GM18526 (cell line): Measurements from ENCODE around the gene TMPRSS12.

Experiments used
- POLR2A ChIP-seq: IDR thresholded peaks from 3 replicates; pipeline ENCODE4 v1.6.1; 2011; ENCODE audit not compliant: insufficient read length; ENCODE audit errors: extremely low read depth

Gene TMPRSS12, protein sequence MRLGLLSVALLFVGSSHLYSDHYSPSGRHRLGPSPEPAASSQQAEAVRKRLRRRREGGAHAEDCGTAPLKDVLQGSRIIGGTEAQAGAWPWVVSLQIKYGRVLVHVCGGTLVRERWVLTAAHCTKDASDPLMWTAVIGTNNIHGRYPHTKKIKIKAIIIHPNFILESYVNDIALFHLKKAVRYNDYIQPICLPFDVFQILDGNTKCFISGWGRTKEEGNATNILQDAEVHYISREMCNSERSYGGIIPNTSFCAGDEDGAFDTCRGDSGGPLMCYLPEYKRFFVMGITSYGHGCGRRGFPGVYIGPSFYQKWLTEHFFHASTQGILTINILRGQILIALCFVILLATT

DNA sequence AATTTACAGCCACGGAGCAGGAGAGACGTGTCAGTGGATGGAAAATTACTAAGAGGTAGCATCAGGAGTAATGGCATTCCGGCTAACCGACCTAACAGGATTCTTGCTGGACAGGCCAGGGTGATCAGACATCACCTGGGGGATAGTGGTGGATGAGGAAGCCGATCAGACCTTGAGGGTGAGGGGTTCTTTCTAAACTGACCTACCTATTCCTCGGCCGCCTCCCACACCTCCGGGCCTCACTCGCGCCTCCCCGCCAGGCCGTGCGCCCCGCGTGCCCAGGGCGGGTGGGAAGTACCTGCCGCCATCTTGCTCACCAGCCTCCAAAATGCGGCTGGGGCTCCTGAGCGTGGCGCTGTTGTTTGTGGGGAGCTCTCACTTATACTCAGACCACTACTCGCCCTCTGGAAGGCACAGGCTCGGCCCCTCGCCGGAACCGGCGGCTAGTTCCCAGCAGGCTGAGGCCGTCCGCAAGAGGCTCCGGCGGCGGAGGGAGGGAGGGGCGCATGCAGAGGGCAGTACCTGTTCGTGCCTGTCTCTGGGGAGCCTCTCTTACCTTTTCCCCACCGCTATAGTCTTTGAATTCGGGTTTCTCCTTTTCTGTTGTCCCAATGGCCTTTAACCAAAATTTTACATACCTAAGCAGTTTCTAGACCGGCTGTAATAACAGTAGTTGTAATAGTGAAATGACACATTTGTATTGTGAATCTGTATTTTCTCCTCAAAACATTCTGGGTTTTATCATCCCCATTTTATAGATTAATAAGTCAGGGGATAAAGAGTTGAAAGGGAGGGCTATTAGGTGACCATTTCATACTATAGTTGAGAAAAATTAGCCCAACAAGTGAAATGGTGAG is at the start of gene TMPRSS12:
Gene TMPRSS12, plus strand, starts transcription at position 290 of the 857 bp plus-strand sequence. Its CDS starts 39 bp downstream, at position 329.
- no peak for TF ChIP-seq POLR2A

DNA sequence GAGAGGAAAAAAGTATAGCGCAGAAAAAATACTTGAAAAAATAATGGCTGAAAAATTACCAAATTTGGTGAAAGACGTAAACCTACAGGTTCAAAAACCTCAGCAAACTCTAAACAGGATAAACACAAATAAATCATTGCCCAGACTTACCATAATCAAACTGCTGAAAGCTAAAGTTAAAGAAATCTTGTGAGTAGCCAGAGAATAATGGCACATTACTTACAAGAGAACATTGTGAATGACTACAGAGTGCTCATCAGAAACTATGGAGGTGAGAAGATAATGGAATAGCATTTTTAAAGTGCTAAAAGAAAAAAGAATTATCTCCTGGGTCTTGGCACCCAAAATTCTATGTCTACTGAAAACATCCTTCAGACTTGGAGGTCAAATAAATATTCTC is 42.8 kb upstream of the TMPRSS12 start:
- no peak for TF ChIP-seq POLR2A

DNA sequence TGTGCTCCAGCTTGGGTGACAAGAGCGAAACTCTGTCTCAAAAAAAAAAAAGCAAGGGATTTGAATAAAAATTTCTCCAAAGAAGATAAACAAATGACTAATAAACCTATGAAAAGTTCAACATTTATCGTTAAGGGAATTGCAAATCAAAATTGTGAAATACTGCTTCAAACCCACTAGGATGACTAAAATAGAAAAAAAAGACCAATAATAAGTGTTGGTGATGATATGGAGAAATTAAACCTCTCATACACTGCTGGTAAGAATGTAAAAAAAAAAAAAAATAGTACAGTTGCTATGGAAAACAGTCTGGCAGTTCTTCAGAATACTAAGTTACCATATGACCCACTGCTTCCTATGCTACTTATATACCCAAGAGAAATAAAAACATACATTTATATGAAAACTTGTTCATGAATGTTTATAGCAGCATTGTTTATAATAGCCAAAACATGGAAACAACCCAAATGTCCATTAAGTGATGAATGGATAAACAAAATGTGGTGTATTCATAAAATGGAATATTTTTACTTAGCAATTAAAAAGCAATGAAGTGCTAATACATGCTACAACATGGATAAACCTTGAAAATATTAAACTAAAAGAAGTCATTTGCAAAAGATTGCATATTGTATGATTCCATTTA is 39.4 kb upstream of the TMPRSS12 start:
- no peak for TF ChIP-seq POLR2A

DNA sequence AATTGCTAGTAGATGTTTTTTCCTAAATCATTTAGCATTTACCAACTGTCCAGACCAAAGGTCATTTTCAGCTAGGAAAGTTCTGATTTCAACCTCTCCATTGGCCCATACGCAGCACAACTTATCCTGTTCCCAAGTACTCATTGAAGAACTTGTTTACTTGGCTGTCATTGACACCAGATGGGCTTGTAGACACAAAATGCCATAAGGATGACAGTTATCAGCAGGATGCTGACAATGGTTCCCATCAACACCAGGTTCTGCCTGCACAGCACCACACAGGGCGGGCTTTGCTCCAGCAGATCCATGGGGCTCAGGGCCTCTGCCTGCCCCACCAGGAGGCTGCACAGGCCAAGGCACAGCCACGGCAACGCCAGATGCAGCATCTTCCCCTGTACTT is 36.5 kb upstream of the TMPRSS12 start:
- no peak for TF ChIP-seq POLR2A

DNA sequence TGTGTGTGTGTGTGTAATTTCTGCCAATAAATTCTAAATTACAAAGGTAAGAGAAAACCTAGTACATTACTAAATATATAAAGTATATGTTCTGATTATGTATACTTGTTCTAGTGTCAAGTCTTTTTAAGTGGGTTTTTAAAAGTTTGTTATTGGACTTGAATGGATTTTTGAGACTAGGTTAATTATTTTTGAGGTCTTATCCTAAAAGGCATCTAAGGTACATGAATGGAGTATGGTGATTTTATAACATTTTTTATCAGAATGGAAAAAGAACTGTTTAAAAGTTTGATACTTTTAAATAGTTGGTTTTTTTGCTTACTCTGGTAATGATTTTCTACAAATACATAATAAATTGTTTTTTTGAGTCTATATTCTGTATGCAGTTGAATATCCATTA is 22.5 kb upstream of the TMPRSS12 start:
- no peak for TF ChIP-seq POLR2A

DNA sequence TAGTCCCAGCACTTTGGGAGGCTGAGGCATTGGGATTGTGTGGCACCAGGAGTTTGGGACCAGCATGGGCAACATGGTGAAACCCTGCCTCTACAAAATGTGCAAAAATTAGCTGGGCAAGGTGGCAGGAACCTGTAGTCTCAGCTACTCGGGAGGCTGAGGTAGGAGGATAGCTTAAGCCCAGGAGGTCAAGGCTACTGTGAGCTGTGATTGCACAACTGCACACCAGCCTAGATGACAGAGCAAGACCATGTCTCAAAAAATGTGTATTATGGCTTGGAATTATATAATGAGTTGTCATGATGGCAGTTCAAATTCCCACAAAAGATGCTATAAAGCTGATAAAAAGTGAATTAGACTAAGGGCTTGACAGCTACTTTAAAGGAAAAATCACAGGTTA is 20.6 kb upstream of the TMPRSS12 start:
- TF ChIP-seq POLR2A: no peak

DNA sequence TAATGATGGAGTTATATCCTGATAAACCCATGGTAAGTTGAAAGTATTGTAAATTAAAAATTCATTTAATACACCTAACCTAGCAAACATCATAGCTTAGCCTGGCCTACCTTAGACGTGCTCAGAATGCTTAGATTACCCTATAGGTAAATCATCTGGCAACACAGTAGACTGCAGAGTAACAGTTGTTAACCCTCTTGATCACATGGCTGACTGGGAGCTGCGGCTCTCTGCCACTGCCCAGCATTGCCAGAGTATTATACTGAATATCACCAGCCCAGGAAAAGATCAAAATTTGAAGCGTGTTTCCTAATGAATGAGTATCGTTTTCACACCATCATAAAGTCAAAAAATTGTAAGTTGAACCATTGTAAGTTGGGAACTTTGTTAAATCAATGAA is 17.8 kb upstream of the TMPRSS12 start:
- no peak for TF ChIP-seq POLR2A

DNA sequence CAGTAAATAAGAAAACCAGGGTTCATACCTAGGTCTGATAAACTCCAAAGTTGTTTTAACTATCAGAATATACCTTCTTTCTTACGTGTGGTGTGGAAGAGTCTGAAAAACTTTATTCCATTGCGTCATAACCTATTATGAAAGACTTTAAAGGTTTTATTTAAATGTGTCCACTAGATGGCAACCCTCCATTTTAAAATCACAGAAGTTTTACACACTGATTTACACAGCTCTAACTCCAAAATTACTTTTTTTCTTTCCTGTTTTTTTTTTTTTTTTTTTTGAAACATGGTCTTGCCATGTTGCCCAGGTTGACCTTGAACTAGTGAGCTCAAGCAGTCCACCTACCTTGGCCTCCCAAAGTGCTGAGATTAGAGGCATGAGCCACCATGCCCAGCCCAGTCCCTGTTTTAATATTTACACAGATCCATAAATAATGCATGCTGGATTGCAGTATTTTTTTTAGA is 17.3 kb upstream of the TMPRSS12 start:
- no peak for TF ChIP-seq POLR2A

DNA sequence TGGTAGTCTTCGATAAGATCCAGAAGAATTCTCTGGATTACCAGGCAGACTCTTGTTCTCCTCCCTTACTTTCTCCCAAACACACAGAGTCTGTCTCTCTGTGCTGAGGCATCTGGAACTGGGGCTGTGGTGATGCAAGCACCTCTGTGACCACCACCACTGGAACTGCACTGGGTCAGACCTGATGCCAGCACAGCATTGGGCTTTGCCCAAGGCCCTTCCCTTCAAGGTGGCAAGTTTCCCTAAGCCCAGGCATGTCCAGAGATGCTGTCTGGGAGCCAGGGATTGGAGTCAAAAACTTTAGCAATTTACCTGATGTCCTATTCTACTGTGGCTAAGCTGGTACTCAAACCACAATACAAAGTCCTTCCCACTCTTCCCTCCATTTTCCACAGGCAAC is 14.6 kb upstream of the TMPRSS12 start:
- no peak for TF ChIP-seq POLR2A

DNA sequence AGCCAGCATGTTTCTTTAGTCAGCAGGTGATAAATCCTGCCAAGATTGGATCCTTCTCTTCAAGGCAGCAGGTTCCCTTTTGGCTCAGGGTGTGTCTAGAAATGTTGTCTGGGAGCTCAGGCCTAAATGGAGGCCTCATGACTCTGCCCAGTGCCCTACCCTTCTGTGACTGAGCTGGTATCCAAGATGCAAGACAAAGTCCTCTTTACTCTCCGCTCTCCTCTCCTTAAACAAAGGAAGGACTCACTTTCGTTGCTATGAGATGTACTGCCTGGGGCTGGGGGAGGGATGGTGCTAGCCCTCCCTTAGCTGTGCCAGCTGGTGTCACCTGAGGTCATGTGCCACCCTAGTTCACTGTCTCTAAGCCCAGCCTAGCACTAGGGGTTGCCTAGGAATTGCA is 13.8 kb upstream of the TMPRSS12 start:
- no peak for TF ChIP-seq POLR2A

DNA sequence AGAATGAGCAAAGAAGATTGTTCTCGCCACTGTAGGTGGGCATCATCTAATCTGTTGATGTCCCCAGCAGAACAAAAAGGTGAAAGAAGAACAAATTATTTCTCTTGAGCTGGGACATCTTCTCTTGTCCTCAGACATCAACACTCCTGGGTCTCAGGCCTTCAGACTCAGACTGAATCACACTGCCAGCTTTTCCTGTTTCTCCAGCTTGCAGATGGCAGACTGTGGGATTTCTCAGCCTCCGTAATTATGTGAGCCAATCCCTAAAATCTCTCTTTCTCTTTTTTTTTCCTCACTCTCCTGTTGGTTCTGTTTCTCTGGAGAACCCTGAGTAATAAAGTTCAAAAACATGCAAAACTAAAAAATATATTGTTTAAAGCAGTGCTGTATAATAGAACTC is 3.7 kb upstream of the TMPRSS12 start:
- TF ChIP-seq POLR2A: no peak

DNA sequence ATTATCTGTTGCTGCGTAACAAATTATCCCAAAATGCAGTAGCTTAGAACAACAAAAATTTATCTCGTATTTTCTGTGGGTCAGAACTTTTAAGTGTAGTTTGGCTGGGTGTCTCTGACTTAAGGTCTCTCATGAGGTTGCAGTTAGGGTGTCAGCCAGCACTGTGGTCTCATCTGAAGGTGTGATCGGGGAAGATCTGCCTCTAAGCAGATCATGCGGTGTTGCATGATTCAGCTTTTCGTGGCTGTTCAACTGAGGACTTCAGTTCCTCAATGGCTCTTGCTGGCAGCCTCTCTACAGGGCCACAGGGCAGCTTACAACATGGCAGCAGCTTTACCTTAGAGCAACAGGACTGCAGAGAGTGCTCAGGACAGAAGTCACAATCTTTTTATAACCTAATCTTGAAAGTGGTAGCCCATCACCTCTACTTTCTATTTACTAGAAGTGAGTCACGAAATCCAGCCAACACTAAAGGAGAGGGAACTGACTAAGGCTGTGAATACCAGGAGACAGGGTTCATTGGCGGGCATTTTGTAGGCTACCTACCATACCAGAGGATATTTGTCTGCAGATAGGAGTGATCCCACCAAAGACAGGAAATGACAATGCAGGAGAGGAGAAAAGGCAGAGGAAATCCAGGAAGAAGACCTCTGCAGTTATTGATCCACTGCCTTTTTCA is 1.8 kb upstream of the TMPRSS12 start:
- no peak for TF ChIP-seq POLR2A

DNA sequence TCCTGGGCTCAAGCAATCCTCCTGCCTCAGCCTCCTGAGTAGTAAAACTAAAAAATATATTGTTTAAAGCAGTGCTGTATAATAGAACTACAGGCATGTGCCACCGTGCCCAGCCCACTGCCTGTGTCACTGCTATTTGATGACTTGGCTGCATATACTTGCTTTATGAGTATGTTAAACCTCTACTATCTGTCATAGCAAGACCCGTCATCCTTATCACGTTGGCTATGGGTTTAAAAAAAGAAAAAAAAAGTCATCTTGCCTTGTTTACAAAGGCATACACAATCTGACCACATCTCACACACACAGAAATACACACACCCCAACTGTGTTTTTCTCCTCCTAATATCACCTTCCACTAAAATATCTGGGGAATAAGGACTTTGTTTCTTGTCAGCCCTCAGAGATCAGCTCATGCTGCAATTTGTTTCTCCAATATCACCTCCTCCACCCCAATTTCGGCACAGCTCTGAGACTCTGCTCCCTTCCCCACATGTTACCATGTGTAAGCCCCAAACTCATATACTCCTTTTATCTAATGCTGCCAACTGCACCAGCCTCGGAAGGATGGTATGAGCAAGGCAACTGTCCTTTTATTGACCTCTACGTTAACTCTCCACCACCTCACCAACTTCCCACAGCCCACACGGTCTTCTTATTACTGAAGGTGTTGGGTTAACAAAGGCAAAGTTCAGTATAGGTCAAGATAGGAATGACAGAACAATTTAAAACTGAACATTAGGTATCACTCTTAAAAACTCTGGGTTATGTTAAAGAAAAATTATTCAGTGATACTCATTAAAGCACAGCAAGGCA is 802 bp upstream of the TMPRSS12 start:
- TF ChIP-seq POLR2A: no peak

DNA sequence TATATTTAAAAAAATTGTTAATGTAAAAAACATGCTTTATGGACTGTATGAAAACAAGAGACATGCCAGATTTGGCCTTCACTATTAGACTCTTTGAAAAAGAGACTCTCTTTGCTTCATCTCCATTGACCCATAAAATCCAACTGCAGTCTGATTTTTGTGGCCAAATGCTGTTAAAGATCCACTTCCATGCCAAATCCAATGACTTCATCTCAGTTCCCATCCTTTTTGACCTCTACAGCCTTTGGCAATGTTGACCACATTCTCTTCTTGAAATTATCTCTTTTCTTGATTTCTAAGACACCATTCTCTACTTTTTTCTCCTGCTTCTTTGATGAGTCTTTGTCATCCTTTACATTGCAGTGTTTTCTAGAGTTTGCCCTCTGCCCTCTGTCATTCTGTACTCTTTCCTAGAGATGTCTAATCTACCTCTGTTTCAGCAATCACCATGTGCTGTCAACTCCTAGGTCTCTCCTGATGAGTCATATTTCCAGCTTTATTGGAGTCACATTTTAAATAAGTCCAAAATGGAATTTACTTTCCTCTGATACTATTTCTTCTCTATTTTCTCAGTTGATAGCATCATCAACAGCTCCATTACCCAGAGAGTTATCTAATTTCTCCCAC is 2.4 kb downstream of the TMPRSS12 start:
- TF ChIP-seq POLR2A: no peak
